Lower leg skin (tissue), 3 donors: ENCODE data around the gene NEU1.

Source experiments
- CTCF ChIP-seq, 3 donors: fragments of 450-650 bp; IDR thresholded peaks; one replicate each; pipeline ENCODE4 v1.5.1; 2016; ENCODE audit warnings: antibody characterized with exemption in 3 of 3, mild to moderate bottlenecking in 3 of 3, moderate library complexity in 2 of 3
- POLR2A ChIP-seq, 2 donors: fragments of 450-650 bp; IDR thresholded peaks; one replicate each; pipeline ENCODE4 v1.6.1; 2016 to 2017; ENCODE audit warnings: antibody characterized with exemption in 2 of 2, mild to moderate bottlenecking in 1 of 2, moderate library complexity in 1 of 2

- TF ChIP-seq CTCF (IDR thresholded peaks at IDR 0.05) (no peak), POLR2A (IDR thresholded peaks at IDR 0.05) (no peak)
These were observed 16.1 kb upstream of the NEU1 start, which contains the start of gene SLC44A4 for GRCh38 chr6:31878726-31879125.
